IMR-90 (cell line): ENCODE results near the gene CTCFL.

Experiments
- BHLHE40 ChIP-seq: fragments of 150-350 bp; IDR thresholded peaks from 2 replicates; pipeline ENCODE4 v1.6.1; 2016; ENCODE audit warnings: mild to moderate bottlenecking, low read depth, low read length
- CEBPB ChIP-seq: IDR thresholded peaks from 2 replicates; pipeline ENCODE4 v1.6.1; 2012; ENCODE audit warnings: low read depth, low read length, improper control_type of control experiment
- CHD1 ChIP-seq: IDR thresholded peaks from 2 replicates; pipeline ENCODE4 v1.6.1; 2012; ENCODE audit warnings: low read depth, low read length, improper control_type of control experiment
- CTCF ChIP-seq: conservative IDR thresholded peaks from 2 replicates; pipeline ENCODE4 v1.5.1; 2012; ENCODE audit warnings: mild to moderate bottlenecking, low read depth, low read length, improper control_type of control experiment
- MAZ ChIP-seq: IDR thresholded peaks from 2 replicates; pipeline ENCODE4 v1.6.1; 2012; ENCODE audit warnings: low read depth, mild to moderate bottlenecking, low read length, improper control_type of control experiment, moderate library complexity, borderline replicate concordance
- MXI1 ChIP-seq: IDR thresholded peaks from 2 replicates; pipeline ENCODE4 v1.6.1; 2012; ENCODE audit warnings: low read depth, mild to moderate bottlenecking, low read length, moderate library complexity, borderline replicate concordance
- NFE2L2 ChIP-seq: fragments of 150-350 bp; IDR thresholded peaks from 2 replicates; pipeline ENCODE4 v1.6.1; 2016; ENCODE audit warnings: low read depth, mild to moderate bottlenecking, low read length
- POLR2A ChIP-seq: IDR thresholded peaks from 2 replicates; pipeline ENCODE4 v1.6.1; 2012; ENCODE audit warnings: mild to moderate bottlenecking, low read depth, low read length
- RAD21 ChIP-seq: IDR thresholded peaks from 2 replicates; pipeline ENCODE4 v1.6.1; 2012; ENCODE audit warnings: low read length, improper control_type of control experiment
- RFX5 ChIP-seq: IDR thresholded peaks from 2 replicates; pipeline ENCODE4 v1.8.0; 2012; ENCODE audit warnings: low read depth, mild to moderate bottlenecking, low read length, moderate library complexity

- no peak for TF ChIP-seq RFX5
- TF ChIP-seq CTCF, result no peak
- no peak for TF ChIP-seq POLR2A
- TF ChIP-seq NFE2L2, result no peak
- TF ChIP-seq BHLHE40, result no peak
- TF ChIP-seq CEBPB, result no peak
- no peak for TF ChIP-seq MXI1
- no peak for TF ChIP-seq MAZ
- no peak for TF ChIP-seq CHD1
- no peak for TF ChIP-seq RAD21
Measured at GRCh38 chr20:57535297-57535696, 10.4 kb upstream of the CTCFL start.
